ENCODE data around the gene TRIM41.
A peak's percentile ranks its signal among the peaks of the same experiment; 100 is the strongest.
"Not testable (repeated sequence)": the region's sequence is repeated elsewhere in the genome, so short reads cannot be mapped to it uniquely, and the experiment has no call there.

Gene TRIM41

DNA sequence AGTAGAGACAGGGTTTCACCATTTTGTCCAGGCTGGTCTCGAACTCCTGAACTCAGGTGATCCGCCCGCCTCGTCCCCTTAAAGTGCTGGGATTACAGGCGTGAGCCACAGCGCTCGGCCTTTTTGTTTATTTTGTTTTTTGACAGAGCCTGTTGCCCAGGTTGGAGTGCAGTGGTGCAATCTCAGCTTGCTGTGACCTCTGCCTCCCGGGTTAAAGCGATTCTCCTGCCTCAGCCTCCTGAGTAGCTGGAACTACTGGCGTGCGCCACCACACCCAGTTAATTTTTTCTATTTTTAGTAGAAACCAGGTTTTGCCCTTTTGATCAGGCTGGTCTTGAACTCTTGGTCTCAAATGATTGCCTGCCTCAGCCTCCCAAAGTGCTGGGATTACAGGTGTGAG is 12.9 kb upstream of the TRIM41 start:
- DNase-seq (ENCODE audit: low read depth) = not testable (repeated sequence)

DNA sequence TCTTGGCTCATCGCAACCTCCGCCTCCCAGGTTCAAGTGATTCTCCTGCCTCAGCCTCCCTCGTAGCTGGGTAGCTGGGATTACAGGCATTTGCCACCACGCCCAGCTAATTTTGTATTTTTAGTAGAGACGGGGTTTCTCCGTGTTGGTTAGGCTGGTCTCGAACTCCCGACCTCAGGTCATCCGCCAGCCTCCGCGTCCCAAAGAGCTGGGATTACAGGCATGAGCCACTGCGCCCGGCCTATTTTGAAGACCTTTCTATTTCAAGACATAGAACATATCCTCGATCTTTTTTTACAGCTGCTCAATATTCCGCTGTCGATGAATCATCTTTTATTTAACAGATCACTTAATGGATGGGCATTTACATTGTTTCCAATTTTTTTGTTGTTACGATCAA is 12.4 kb upstream of the TRIM41 start:
- not testable (repeated sequence) for DNase-seq (ENCODE audit: low read depth)

DNA sequence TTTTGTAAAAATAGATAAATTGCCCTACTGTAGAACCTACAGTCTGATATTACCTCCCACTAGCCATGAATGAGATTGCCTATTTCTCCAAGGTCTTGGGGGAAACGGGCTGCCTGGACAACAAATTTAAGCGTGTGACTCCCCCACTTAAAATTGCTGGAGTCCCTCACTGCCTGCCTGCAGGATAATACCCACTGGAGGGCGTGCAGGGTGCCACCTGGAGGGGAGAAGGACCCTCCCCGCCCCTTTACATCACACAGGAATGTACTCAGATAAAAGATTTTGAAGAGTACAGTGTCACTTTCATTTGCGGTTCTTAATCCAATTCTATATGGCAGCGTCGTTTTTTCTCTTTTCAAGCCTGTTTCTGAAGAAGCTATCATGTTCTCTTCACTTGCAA is 11.9 kb upstream of the TRIM41 start:
- DNase-seq (ENCODE audit: low read depth) = no peak

DNA sequence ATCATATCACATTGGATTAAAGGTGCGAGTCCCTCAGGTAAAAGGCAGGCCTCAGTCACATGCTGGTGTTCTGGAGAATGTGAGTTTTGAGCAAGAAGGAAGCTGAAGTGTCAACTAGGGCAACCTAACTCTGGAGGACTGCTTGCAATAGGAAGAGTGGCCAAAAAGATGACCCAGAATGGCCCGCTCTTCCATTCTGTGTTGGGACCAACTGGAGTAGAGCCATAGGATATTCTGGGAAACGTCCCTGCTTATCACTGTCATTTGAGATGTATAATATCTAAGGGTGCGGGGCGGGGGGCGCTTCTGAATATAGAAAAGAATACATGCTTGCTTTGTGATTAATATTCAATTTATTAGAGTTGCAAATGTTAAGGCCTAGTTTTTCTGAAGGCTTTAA is 11.0 kb upstream of the TRIM41 start:
- DNase-seq (ENCODE audit: low read depth) = no peak

DNA sequence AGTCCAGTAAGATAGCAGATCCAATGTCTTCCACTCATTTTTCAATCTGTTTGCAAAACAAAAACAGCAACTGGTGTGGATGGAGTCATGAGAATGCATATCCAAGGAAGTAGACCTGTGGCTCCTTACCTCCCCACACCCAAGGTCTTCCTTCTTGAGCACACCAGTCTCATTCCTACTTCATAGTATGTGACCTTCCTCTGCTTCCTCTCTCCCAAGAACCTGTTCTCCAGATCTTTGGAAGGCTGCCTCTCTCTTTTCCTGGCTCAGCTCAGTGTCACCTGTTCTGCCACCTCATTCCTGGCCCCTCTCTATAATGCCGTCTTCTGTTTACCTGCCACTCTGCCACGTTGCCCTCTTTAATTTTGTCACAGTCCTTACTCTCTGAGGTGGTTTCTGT is 10.1 kb upstream of the TRIM41 start:
- no peak for DNase-seq (ENCODE audit: low read depth)

DNA sequence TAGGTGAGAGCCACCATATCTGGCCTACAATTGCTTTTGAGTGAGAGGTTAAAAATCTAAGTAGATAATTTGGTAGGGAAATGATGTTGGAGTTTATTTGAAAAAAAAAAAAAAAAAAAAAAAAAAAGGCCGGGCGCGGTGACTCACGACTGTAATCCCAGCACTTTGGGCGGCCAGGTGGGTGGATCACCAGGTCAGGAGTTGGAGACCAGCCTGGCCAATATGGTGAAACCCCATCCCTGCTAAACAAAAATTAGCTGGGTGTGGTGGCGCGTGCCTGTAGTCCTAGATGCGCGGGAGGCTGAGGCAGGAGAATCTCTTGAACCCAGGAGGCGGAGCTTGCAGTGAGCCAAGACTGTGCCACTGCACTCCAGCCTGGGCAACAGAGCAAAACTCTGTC is 8.8 kb upstream of the TRIM41 start:
- not testable (repeated sequence) for DNase-seq (ENCODE audit: low read depth)

DNA sequence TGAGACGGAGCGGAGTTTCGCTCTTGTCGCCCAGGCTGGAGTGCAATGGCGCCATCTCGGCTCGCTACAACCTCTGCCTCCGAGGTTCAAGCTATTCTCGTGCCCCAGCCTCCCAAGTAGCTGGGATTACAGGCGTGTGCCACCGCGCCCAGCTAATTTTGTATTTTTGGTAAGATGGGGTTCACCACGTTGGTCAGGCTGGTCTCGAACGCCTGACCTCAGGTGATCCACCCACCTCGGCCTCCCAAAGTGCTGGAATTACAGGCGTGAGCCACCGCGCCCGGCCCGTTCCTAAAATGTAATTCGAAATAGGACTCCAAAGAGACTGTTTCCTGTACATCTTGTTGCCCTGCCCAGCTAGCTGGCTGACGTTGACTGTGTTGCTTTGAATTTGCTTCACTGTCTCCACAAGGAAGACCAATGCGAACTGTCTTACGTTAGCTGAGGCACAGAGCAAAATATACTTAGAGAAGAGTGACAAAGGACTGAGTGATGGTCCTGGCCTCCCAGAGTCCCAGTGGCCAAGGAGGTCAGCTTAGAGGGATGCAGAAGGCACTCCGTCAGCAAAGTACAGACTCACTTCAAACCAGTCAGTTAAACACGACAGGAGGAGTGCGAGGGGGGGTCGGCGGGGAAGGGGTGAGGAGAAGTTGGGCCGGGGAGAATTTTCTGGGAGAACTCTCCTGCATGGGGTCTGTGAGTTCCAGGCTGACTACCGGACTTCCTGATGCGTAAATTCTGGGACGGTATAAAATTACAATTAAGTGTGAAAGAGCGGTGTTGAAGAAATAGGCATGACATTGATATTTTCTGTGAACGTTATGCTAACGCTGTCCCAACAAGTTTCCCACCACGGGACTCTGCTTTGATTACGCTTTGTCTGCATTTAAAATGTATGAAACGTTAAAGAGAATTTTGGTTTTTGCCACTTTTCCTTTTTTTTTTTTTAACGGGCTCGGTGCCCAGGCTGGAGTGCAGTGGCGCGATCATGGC is 6.8 kb upstream of the TRIM41 start:
- DNase-seq (ENCODE audit: low read depth) = no peak

DNA sequence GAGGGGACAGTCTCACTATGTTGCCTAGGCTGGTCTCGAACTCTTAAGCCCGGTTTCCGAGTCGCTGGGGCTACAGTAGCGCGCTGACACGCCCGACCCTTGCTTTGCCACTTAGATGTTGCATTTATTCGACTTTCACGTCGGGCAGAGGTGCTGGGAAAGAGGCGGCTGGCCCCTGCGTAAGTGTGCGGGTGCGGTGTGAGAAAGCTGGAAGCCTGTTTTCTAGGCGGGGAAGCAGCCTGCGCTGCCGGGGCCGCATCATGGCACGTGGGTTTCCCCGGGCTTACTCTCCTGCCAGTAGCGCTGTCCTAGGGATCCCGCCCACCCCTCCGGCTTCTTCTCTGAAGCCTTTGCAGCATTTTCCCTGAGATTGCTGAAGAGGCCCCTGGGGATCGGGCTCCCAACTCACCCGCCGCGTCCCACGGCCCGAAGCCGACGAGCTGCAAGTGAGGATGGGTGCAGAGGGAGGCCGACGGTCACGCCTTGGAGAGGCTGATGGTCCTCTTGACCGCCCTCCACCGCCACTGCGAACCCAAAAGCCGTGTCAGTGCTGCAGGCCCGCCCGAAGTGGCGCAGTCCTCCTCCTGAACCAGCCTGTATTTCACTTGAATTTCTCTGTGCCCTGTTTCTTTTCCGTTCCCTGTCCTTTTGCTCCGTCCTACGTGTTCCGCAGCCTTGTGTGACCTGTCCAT is 5.8 kb upstream of the TRIM41 start:
- DNase-seq (ENCODE audit: low read depth) = peak; percentile 59

DNA sequence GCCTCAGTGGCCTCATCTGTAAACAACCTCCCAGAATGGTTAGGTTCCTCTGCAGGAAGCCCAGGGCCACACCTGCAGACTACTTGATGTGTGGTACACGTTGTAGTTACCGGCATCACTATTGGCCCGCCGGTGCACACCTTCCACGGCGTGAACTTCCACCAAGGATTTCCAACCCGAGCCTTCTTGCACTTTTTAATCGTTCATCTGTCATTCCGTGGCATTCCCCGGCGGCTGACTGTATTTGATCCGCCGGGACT is 5.3 kb upstream of the TRIM41 start:
- DNase-seq (ENCODE audit: low read depth) = no peak

DNA sequence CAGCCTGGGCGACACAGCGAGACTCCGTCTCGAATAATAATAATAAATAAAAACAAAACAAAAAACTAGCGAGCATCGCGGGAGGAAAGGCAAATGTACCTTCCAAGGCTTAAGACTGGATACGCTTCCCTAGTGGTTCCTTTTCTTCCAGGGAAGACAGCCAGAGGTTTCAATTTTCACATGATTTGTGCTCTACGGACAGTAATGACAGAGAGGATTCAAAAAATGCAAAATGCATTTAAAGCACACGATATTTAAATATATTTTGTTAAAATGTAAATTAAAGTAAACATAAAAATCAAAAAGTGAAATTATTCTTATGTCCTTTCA is 4.3 kb upstream of the TRIM41 start:
- no peak for DNase-seq (ENCODE audit: low read depth)

DNA sequence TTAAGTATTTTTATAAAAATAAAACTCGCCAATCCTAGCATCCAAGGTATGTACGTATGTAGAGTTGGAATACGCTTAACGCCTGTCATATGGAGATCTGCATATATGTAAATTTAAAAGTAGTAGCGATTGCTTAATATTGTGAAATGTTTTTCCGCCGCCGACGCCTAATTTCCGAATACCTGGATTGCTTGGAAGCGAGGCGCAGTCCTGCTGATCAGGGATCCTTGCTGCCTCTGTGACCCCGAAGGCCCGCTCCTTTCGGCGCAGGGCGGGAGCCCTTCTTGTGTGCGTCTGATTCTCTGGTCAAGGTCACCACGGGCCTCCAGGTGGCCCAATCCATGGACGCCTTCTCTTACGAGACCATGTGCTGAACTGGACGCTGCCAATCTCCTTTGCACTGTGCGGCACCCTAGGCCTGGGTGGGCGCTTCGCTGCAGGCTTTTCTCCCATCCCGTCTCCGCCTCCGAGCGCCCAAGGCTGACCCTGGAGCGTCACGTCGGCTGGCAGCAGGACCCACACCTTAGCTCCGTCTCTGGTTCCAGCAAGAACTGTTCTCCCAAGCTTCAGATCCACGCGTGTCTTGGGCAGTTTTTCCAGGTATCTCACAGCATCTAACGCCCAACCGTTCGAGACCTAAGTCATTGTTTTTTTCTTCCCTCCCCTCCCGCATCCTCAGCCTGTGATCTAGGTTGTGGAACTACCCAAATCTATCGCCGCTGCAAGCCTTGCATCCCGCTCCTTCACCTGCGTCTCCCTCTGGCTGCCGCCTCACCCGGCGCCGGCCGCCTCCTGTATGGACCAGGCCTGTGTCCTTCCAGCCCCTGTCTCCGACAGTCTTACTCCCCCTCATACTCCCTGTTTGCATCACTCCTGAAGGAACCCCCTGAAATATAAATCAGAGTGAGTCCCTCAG is 3.6 kb upstream of the TRIM41 start:
- no peak for DNase-seq (ENCODE audit: low read depth)

DNA sequence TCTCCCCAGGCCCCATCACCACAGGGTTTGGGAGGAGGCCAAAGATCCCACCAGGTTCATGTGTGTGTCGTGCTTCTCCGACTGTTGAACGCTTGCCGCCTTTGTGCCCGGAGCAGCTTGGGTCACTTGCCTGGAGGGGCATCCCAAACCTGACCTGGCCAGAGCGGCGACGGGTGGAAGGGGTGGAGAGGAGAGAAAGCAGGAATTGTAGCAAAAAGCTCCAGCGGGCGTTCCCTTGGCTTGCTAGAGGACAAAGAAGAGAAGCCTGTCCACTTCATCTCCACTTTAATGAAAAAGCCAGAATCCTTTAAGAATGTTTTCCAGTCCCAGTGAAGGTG is 2.9 kb upstream of the TRIM41 start:
- no peak for DNase-seq (ENCODE audit: low read depth)

DNA sequence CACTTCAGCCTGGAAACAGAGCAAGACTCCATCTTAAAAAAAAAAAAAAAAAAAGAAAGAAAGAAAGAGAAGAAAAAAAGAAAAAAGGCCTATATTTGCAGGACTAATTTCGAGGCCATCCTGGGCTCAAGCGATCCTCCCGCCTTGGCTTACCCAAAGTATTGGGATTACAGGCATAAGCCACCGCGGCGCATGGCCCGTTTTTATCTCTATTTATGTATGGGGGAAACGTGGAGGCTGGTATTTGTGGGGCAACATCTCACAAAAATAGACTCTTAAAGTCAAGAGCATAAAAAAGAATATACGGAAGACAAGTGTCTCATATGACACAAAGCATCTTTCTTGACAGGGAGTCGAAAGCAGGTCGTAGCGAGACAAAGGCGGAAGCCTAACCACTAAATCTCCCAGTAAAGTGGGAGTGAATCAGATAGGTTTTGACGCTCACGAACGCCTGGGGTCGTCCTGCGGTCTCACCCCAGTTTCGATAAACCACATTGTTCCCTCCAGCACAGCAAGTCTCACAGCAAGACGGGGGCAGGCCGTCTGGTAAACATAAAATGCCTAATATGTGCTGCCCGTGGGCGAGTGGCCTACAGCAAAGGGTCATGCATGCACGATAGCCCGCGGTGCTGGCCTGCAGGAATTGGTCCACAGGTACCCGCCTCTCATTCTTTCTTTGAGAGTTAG is 1.8 kb upstream of the TRIM41 start:
- DNase-seq (ENCODE audit: low read depth) = no peak

DNA sequence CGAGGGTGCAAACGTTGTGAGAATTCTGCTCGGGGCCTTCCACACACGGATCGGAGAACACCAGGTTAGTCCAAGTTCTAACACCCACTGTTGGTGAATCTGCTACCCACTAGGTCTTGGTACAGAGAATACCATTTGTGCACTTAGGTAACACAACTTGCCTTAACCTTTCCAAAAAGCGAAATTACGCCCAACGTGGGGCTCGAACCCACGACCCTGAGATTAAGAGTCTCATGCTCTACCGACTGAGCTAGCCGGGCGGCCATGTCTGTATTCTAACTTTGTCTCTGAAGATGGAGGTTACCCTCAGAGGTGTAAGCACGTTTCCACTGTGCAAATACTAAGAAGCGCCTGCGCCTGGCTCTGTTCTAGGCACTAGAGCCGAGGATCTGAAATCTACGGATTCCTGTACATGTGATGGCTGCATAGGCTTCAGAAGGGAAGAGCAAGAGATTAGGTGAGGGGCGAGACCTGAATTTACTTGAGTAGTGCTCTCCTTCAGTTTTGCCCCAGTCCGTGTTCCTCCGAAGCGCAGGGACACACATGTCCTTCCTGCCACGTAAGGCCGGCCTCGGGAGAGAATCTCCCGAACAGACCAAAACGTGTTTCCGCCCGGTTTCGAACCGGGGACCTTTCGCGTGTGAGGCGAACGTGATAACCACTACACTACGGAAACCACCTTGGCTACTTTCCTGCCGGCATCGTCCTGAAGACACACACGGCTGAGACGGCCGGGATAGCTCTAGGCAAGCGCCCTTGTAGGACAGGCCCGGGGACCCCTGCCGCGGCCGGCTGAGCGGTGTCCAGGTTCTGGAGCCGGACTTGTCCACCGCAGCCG is 1.1 kb upstream of the TRIM41 start:
- peak; percentile 94 for DNase-seq (ENCODE audit: low read depth)

DNA sequence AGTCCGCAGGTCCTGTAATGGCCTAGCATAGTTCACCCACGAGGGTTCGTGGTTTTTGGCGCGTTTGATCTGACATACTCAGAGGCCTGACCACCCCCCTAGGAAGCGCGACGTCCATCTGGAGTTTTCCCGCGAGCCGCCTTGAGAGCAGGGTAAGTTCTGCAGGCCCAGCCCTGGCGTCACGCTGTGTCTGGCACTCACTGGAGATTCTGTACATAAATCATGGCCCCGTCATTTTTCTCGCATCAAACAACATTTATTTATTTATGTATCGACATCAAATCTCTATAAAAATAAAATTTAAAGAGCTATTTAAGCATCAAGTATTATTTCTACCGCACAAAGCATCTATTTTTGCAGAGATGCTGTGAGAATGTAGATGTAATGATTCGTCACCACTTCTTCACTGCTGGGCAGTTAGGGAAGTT is 437 bp upstream of the TRIM41 start:
- DNase-seq (ENCODE audit: low read depth) = no peak

DNA sequence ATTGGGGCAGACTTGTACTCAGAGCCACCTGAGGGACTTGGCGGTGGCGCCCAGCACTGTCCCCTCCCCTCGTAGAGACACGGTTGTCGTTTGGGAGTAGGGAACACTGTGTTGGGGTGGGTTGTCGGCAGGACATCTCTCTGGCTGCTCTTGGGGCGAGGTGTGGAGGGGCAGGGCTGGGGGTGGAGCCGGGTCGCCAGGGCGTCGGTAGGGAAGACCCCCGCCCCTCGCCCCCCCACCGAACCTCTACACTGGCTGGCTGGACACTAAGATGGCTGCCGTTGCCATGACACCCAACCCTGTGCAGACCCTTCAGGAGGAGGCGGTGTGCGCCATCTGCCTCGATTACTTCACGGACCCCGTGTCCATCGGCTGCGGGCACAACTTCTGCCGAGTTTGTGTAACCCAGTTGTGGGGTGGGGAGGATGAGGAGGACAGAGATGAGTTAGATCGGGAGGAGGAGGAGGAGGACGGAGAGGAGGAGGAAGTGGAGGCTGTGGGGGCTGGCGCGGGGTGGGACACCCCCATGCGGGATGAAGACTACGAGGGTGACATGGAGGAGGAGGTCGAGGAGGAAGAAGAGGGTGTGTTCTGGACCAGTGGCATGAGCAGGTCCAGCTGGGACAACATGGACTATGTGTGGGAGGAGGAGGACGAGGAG is 778 bp downstream of the TRIM41 start:
- no peak for DNase-seq (ENCODE audit: low read depth)

DNA sequence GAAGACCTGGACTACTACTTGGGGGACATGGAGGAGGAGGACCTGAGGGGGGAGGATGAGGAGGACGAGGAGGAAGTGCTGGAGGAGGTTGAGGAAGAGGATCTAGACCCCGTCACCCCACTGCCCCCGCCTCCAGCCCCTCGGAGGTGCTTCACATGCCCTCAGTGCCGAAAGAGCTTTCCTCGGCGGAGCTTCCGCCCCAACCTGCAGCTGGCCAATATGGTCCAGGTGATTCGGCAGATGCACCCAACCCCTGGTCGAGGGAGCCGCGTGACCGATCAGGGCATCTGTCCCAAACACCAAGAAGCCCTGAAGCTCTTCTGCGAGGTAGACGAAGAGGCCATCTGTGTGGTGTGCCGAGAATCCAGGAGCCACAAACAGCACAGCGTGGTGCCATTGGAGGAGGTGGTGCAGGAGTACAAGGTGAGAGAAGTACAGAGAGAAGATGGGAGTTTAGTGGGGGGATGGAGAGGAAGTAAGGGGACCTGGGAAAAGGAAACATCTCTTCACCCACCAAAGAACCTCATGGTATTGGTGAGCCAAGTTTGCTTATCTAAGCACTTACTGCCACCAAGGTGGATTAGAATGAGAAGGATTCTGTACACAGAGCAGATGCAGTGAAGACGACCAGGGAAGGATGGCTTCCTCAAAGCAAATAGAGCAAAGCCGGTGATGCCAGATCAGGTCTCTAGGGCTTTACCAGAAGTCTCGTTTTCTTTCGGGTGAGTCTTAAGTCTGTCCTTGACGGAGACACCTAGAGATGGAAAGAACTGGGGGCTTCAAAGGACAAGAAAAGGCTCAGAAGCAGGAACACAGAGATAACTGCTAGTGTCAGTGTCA is 1.5 kb downstream of the TRIM41 start:
- DNase-seq (ENCODE audit: low read depth) = no peak

DNA sequence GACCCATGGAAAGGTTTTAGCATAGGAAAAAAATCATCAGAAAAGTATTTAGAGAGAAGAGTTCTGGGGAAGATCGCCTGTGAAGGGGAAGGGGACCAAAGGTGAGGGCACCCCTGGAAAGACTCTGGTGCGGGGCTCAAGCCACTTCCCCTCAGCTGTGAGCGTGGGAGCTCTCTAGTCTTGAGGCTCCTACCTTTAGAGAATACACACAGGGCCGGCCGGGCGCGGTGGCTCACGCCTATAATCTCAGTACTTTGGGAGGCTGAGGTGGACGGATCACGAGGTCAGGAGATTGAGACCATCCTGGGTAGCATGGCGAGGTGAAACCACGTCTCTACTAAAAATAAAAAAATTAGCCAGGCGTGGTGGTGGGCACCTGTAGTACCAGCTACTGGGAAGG is 6.9 kb downstream of the TRIM41 start:
- no peak for DNase-seq (ENCODE audit: low read depth)

DNA sequence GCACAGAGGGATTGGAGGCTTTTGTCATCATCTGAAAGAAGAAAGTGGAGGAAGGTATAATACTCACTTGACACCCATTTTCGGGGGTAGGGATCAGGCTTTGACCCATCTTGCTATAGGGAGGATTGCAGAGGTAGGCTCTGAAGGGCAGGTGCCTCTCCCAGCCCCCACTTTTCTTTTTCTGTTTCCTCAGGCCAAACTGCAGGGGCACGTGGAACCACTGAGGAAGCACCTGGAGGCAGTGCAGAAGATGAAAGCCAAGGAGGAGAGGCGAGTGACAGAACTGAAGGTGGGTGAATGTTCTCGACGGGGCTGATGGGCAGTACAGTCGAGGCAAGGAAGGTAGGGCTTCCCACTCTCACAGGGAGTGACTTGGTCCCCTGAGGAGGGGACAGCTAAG is 7.5 kb downstream of the TRIM41 start:
- no peak for DNase-seq (ENCODE audit: low read depth)

DNA sequence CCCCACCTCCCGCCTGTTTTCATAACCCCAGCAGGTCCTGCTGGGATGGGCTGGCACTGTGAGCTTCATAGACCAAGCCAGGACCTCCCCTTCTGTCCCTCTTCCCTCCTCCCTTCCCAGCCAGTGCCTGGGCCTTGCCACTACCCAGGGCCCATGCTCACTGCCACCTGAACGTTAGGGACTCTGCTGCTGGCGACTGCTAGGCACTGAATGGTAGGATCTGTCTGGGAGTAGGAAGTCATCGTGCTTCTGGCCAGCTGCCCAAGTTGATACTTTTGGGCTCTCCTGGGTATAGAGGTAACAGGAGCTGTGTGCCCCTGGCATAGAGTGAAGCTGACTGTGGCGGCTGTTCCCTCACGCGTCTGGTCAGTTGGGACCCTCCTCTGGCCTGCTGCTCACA is 8.4 kb downstream of the TRIM41 start:
- DNase-seq (ENCODE audit: low read depth) = no peak

Data from activated T-cell treated with anti-CD3 and anti-CD28 coated beads for 48 hours (primary cell).